IMR-90 (cell line): ENCODE measurements around the gene PLCL1. TPM values are rescaled to one million over a fixed set of nuclear protein-coding genes. Genes with fewer than 3 reads are reported as not detected.

Experiments used
- ATAC-seq: fragments of 200-7000 bp; cut with Tn5 transposase; 2 replicates; pipeline ENCODE4 v1.9.1; 2020; ENCODE audit warnings: low read depth, mild to moderate bottlenecking, moderate library complexity
- BruUV-seq: library from RNA; stranded (reverse); fragments of 400-500 nt; replicated peaks from 2 replicates; lab custom pipeline; 2021; lab: Mats Ljungman, UMichigan
- CTCF ChIA-PET: fragments of 300-600 bp; formaldehyde crosslinking; extraction: SDS; loops from one replicate; lab custom pipeline; 2021; ENCODE audit warnings: antibody characterized with exemption; lab: Yijun Ruan, JAX
- POLR2A ChIA-PET: fragments of 300-600 bp; sonication (Branson Sonifier 250); formaldehyde crosslinking; loops from one replicate; lab custom pipeline; 2022; ENCODE audit warnings: antibody characterized with exemption; ENCODE audit not compliant: unreplicated experiment; lab: Charles Lee
- DNase-seq: peaks from one replicate; pipeline ENCODE4 v3.0.0; 2013
- H2AFZ ChIP-seq: replicated peaks from 2 replicates; pipeline ENCODE3; 2013; ENCODE audit warnings: low read length, mild to moderate bottlenecking; ENCODE audit not compliant: poor library complexity
- H2AK5ac ChIP-seq: 2 replicates; pipeline ENCODE4 v1.6.1; 2013; ENCODE audit warnings: low read depth, low read length, inconsistent platforms
- H2AK9ac ChIP-seq: replicated peaks from 2 replicates; pipeline ENCODE3; 2013; ENCODE audit warnings: mild to moderate bottlenecking, low read depth, low read length, moderate library complexity; ENCODE audit not compliant: poor library complexity
- H2BK120ac ChIP-seq: 2 replicates; pipeline ENCODE4 v1.6.1; 2013; ENCODE audit warnings: low read depth, low read length, inconsistent platforms
- H2BK15ac ChIP-seq: 3 replicates; pipeline ENCODE4 v1.6.1; 2013; ENCODE audit warnings: low read depth, low read length, inconsistent platforms
- H2BK20ac ChIP-seq: 2 replicates; pipeline ENCODE4 v1.6.1; 2013; ENCODE audit warnings: low read depth, mild to moderate bottlenecking, inconsistent platforms, low read length, moderate library complexity
- H2BK5ac ChIP-seq: 2 replicates; pipeline ENCODE4 v1.6.1; 2013; ENCODE audit warnings: mild to moderate bottlenecking, low read depth, low read length, inconsistent platforms; ENCODE audit not compliant: poor library complexity, severe bottlenecking
- H3K14ac ChIP-seq: replicated peaks from 2 replicates; pipeline ENCODE4 v1.6.1; 2013; ENCODE audit warnings: low read depth, low read length, inconsistent platforms
- H3K18ac ChIP-seq: 2 replicates; pipeline ENCODE4 v1.6.1; 2013; ENCODE audit warnings: low read depth, low read length, control low read depth
- H3K23ac ChIP-seq: 2 replicates; pipeline ENCODE4 v1.6.1; 2013; ENCODE audit warnings: low read depth, low read length, inconsistent platforms
- H3K27ac ChIP-seq: 2 replicates; pipeline ENCODE4 v1.5.1; 2013; ENCODE audit warnings: mild to moderate bottlenecking, control low read depth, low read length; ENCODE audit not compliant: insufficient read depth
- H3K27me3 ChIP-seq: 2 replicates; pipeline ENCODE4 v1.6.1; 2013; ENCODE audit warnings: low read length; ENCODE audit not compliant: control insufficient read depth, insufficient read depth
- H3K36me3 ChIP-seq: 2 replicates; pipeline ENCODE4 v1.6.1; 2013; ENCODE audit warnings: low read length, mixed read lengths; ENCODE audit not compliant: control insufficient read depth, insufficient read depth
- H3K4ac ChIP-seq: 2 replicates; pipeline ENCODE4 v1.6.1; 2013; ENCODE audit warnings: low read depth, low read length, inconsistent platforms
- H3K4me1 ChIP-seq: 2 replicates; pipeline ENCODE4 v1.6.1; 2013; ENCODE audit warnings: low read length, mixed read lengths; ENCODE audit not compliant: control insufficient read depth, insufficient read depth
- H3K4me2 ChIP-seq: 2 replicates; pipeline ENCODE4 v1.6.1; 2013; ENCODE audit warnings: low read depth, mild to moderate bottlenecking, control low read depth, low read length, moderate library complexity
- H3K4me3 ChIP-seq: 2 replicates; pipeline ENCODE4 v1.5.1; 2013; ENCODE audit warnings: low read depth, mild to moderate bottlenecking, control low read depth, low read length, moderate library complexity; ENCODE audit not compliant: insufficient read depth
- H3K56ac ChIP-seq: 2 replicates; pipeline ENCODE4 v1.6.1; 2013; ENCODE audit warnings: low read length, inconsistent platforms; ENCODE audit not compliant: insufficient read depth; ENCODE audit errors: extremely low read depth
- H3K79me1 ChIP-seq, 2 experiments: 2 replicates each; pipeline ENCODE4 v1.6.1; 2013; ENCODE audit warnings: low read length in 2 of 2, inconsistent platforms in 1 of 2, low read depth in 1 of 2
- H3K9ac ChIP-seq: 2 replicates; pipeline ENCODE4 v1.6.1; 2013; ENCODE audit warnings: low read depth, low read length, control low read depth
- H3K9me1 ChIP-seq: 2 replicates; pipeline ENCODE4 v1.6.1; 2013; ENCODE audit warnings: low read length, inconsistent platforms; ENCODE audit not compliant: insufficient read depth
- H3K9me3 ChIP-seq: 2 replicates; pipeline ENCODE4 v1.6.1; 2013; ENCODE audit warnings: low read length; ENCODE audit not compliant: control insufficient read depth, insufficient read depth
- H4K20me1 ChIP-seq: 2 replicates; pipeline ENCODE4 v1.6.1; 2013; ENCODE audit warnings: low read length, inconsistent platforms; ENCODE audit not compliant: insufficient read depth
- H4K5ac ChIP-seq: 2 replicates; pipeline ENCODE4 v1.6.1; 2013; ENCODE audit warnings: mild to moderate bottlenecking, low read depth, low read length, control low read depth
- H4K8ac ChIP-seq, 2 experiments: 2 replicates each; pipeline ENCODE4 v1.6.1; 2013; ENCODE audit warnings: low read depth in 2 of 2, low read length in 2 of 2, control low read depth in 1 of 2, inconsistent platforms in 1 of 2
- H4K91ac ChIP-seq: 2 replicates; pipeline ENCODE4 v1.6.1; 2013; ENCODE audit warnings: low read depth, low read length, inconsistent platforms; ENCODE audit not compliant: insufficient read depth
- BHLHE40 ChIP-seq: fragments of 150-350 bp; IDR thresholded peaks from 2 replicates; pipeline ENCODE4 v1.6.1; 2016; ENCODE audit warnings: mild to moderate bottlenecking, low read depth, low read length
- CEBPB ChIP-seq: IDR thresholded peaks from 2 replicates; pipeline ENCODE4 v1.6.1; 2012; ENCODE audit warnings: low read depth, low read length, improper control_type of control experiment
- CHD1 ChIP-seq: IDR thresholded peaks from 2 replicates; pipeline ENCODE4 v1.6.1; 2012; ENCODE audit warnings: low read depth, low read length, improper control_type of control experiment
- FOS ChIP-seq: fragments of 150-350 bp; IDR thresholded peaks from 2 replicates; pipeline ENCODE4 v1.6.1; 2016; ENCODE audit warnings: low read depth, low read length
- MAFK ChIP-seq: IDR thresholded peaks from 2 replicates; pipeline ENCODE4 v1.6.1; 2012; ENCODE audit warnings: low read depth, low read length, improper control_type of control experiment
- MAZ ChIP-seq: IDR thresholded peaks from 2 replicates; pipeline ENCODE4 v1.6.1; 2012; ENCODE audit warnings: low read depth, mild to moderate bottlenecking, low read length, improper control_type of control experiment, moderate library complexity, borderline replicate concordance
- MXI1 ChIP-seq: IDR thresholded peaks from 2 replicates; pipeline ENCODE4 v1.6.1; 2012; ENCODE audit warnings: low read depth, mild to moderate bottlenecking, low read length, moderate library complexity, borderline replicate concordance
- NFE2L2 ChIP-seq: fragments of 150-350 bp; IDR thresholded peaks from 2 replicates; pipeline ENCODE4 v1.6.1; 2016; ENCODE audit warnings: low read depth, mild to moderate bottlenecking, low read length
- POLR2A ChIP-seq: IDR thresholded peaks from 2 replicates; pipeline ENCODE4 v1.6.1; 2012; ENCODE audit warnings: mild to moderate bottlenecking, low read depth, low read length
- RAD21 ChIP-seq: IDR thresholded peaks from 2 replicates; pipeline ENCODE4 v1.6.1; 2012; ENCODE audit warnings: low read length, improper control_type of control experiment
- RCOR1 ChIP-seq: IDR thresholded peaks from 2 replicates; pipeline ENCODE4 v1.6.1; 2012; ENCODE audit warnings: mild to moderate bottlenecking, low read length, improper control_type of control experiment; ENCODE audit not compliant: insufficient replicate concordance
- RFX5 ChIP-seq: IDR thresholded peaks from 2 replicates; pipeline ENCODE4 v1.8.0; 2012; ENCODE audit warnings: low read depth, mild to moderate bottlenecking, low read length, moderate library complexity
- SMC3 ChIP-seq: fragments of 150-350 bp; IDR thresholded peaks from 2 replicates; pipeline ENCODE4 v1.6.1; 2016; ENCODE audit warnings: low read depth, mild to moderate bottlenecking, antibody characterized with exemption, low read length, moderate library complexity
- USF2 ChIP-seq: fragments of 150-350 bp; IDR thresholded peaks from 2 replicates; pipeline ENCODE4 v1.6.1; 2017; ENCODE audit warnings: mild to moderate bottlenecking, antibody characterized with exemption, low read length, low read depth
- WGBS, 2 experiments: methylation state at CpG; one replicate each; pipeline versions ENCODE4 v1.1.5 to v1.1.7; 2013; ENCODE audit warnings: missing lambda C conversion rate in 2 of 2; ENCODE audit not compliant: insufficient read length in 1 of 2; ENCODE audit errors: extremely low coverage in 2 of 2; 5-methylcytosine and 5-hydroxymethylcytosine counted together
- dilution Hi-C: fragments of 300-500 bp; cut with HindIII; formaldehyde crosslinking; loops from one replicate; pipeline ENCODE4 v1.14.3; 2018; ENCODE audit warnings: low sequenced_read_pairs; ENCODE audit not compliant: unreplicated experiment
- in situ Hi-C: fragments of 300-500 bp; cut with MboI; formaldehyde crosslinking; loops from 3 replicates; pipeline ENCODE4 v1.14.3; 2019; ENCODE audit warnings: low sequenced_read_pairs, inconsistent platforms, mixed read lengths
- intact Hi-C: fragments of 100-400 bp; cut with micrococcal nuclease; formaldehyde crosslinking; loops from 2 replicates; pipeline ENCODE4 v1.10.0; 2022
- polyA plus RNA-seq, 3 experiments: library from polyadenylated mRNA; depleted of rRNA; stranded (reverse); fragments of >200 nt; gene quantifications; 2 replicates each; pipeline ENCODE4 v1.2.3, GENCODE V29; 2012; ENCODE audit warnings: low replicate concordance in 1 of 3
- total RNA-seq: library from RNA; depleted of rRNA; stranded (reverse); fragments of >200 nt; gene quantifications from 2 replicates; pipeline ENCODE4 v1.2.3, GENCODE V29; 2012
- TF ChIP-seq, protein P1 (sequence below): conservative IDR thresholded peaks from 2 replicates; pipeline ENCODE4 v1.5.1; 2012; ENCODE audit warnings: mild to moderate bottlenecking, low read depth, low read length, improper control_type of control experiment
- TF ChIP-seq, protein P2 (sequence below): fragments of 150-350 bp; IDR thresholded peaks from 2 replicates; pipeline ENCODE4 v1.6.1; 2016; ENCODE audit warnings: low read depth, mild to moderate bottlenecking, low read length, moderate library complexity, borderline replicate concordance

PLCL1 gene
- total and polyA plus RNA-seq, 2 of the 4 experiments (the other 2 are of a cell fraction): 0.14 to 0.18 TPM

DNA sequence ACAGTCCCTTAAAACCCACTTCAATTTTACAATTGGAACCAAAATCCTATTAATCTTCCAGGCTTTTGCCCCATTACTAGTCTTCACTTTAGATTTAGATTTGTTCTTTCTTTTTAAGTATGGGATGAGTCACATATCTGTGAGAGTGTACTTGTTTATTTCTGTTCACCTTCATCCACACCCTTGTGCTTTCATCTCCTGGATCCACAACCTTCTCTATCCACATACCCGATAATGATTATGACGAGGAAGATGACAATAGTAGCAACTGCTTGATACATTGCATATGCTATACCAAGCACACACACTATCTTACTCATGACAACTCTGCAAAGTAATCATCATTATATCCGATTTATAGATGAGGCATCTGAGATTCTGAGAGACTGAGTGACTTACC lies 297.3 kb downstream of the PLCL1 start:
- no peak overlapping the region for H3K23ac ChIP-seq
- intact Hi-C loops (no loop called here), in situ Hi-C loops (no loop called here), dilution Hi-C loops (no loop called here)
- no peak overlapping the region for H2AK5ac ChIP-seq
- H3K9ac ChIP-seq: no peak overlapping the region
- POLR2A ChIA-PET: no interaction called here
- no peak overlapping the region for H2AFZ ChIP-seq
- H3K4me2 ChIP-seq: no peak overlapping the region
- TF ChIP-seq, protein P1, sequence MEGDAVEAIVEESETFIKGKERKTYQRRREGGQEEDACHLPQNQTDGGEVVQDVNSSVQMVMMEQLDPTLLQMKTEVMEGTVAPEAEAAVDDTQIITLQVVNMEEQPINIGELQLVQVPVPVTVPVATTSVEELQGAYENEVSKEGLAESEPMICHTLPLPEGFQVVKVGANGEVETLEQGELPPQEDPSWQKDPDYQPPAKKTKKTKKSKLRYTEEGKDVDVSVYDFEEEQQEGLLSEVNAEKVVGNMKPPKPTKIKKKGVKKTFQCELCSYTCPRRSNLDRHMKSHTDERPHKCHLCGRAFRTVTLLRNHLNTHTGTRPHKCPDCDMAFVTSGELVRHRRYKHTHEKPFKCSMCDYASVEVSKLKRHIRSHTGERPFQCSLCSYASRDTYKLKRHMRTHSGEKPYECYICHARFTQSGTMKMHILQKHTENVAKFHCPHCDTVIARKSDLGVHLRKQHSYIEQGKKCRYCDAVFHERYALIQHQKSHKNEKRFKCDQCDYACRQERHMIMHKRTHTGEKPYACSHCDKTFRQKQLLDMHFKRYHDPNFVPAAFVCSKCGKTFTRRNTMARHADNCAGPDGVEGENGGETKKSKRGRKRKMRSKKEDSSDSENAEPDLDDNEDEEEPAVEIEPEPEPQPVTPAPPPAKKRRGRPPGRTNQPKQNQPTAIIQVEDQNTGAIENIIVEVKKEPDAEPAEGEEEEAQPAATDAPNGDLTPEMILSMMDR: no peak
- no peak for TF ChIP-seq MAZ
- TF ChIP-seq MXI1: no peak
- no peak for TF ChIP-seq RFX5
- TF ChIP-seq FOS: no peak
- TF ChIP-seq RCOR1: no peak
- TF ChIP-seq SMC3: no peak
- no peak for TF ChIP-seq CEBPB
- no peak for TF ChIP-seq BHLHE40
- no peak for TF ChIP-seq USF2
- no peak for TF ChIP-seq MAFK
- TF ChIP-seq CHD1: no peak
- no peak for TF ChIP-seq NFE2L2
- TF ChIP-seq, protein P2, sequence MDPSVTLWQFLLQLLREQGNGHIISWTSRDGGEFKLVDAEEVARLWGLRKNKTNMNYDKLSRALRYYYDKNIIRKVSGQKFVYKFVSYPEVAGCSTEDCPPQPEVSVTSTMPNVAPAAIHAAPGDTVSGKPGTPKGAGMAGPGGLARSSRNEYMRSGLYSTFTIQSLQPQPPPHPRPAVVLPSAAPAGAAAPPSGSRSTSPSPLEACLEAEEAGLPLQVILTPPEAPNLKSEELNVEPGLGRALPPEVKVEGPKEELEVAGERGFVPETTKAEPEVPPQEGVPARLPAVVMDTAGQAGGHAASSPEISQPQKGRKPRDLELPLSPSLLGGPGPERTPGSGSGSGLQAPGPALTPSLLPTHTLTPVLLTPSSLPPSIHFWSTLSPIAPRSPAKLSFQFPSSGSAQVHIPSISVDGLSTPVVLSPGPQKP: no peak
- TF ChIP-seq POLR2A: no peak
- no peak for TF ChIP-seq RAD21
- H2BK15ac ChIP-seq: no peak overlapping the region
- no peak overlapping the region for H3K14ac ChIP-seq
- no CpG with 5 or more reads among the region's 3 CpGs for WGBS, 2 experiments
- ATAC-seq (no peak), DNase-seq (no peak)
- no peaks in the 10 kb centered on the region for H3K9me1 ChIP-seq
- H2BK20ac ChIP-seq: no peak overlapping the region
- no peaks in the 10 kb centered on the region for H3K4me1 ChIP-seq
- no peaks in the 10 kb centered on the region for H3K79me1 ChIP-seq
- no TSS peak for BruUV-seq
- CTCF ChIA-PET: no interaction called here
- no peak overlapping the region for H4K91ac ChIP-seq
- H3K9me3 ChIP-seq: no peaks in the 10 kb centered on the region
- no peak overlapping the region for H4K5ac ChIP-seq
- H4K8ac ChIP-seq: no peak overlapping the region
- H3K4me3 ChIP-seq: no peak overlapping the region
- H3K36me3 ChIP-seq: no peaks in the 10 kb centered on the region
- no peak overlapping the region for H3K27ac ChIP-seq
- H3K18ac ChIP-seq: no peak overlapping the region
- H3K4ac ChIP-seq: no peak overlapping the region
- no peak overlapping the region for H2BK5ac ChIP-seq
- no peaks in the 10 kb centered on the region for H4K20me1 ChIP-seq
- no peak overlapping the region for H2BK120ac ChIP-seq
- H3K27me3 ChIP-seq: no peaks in the 10 kb centered on the region
- H3K56ac ChIP-seq: no peak overlapping the region
- no peak overlapping the region for H2AK9ac ChIP-seq
